HG03064 (cell line): ENCODE results near the gene CMTM3.
"Not testable (repeated sequence)": the region's sequence is repeated elsewhere in the genome, so short reads cannot be mapped to it uniquely, and the experiment has no call there.

Source experiments
- ATAC-seq: cut with Tn5 transposase; IDR thresholded peaks from one replicate; pipeline ENCODE4 v1.9.1; 2021; ENCODE audit warnings: low read depth; ENCODE audit not compliant: unreplicated experiment

Gene CMTM3

GRCh38 chr16:66630561-66631260, 26.2 kb downstream of the CMTM3 start:
- ATAC-seq, result not testable (repeated sequence)

- ATAC-seq, result not testable (repeated sequence)
Observed at GRCh38 chr16:66631558-66631957, 27.1 kb downstream of the CMTM3 start.

GRCh38 chr16:66634527-66635196, 30.2 kb downstream of the CMTM3 start:
- ATAC-seq, result no peak

DNA sequence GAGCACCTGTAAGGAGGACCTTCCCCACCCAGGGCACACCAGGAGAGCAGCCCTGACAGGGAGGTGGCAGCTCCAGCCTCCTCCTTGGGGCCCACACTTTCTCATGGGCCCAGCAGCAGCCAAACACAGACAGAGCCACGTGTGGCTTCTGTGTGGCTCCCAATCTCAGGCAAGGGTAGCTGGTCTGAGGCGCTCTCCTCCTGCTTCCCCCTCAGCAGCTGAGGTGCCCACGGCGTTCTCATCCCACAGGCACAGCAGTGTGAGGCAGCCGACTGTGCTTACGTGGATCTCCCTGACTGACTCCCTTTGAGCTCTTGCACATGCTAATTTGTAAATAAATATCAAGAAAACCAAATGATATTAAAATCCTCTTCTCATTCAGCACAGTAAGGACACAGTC, 30.9 kb downstream of the CMTM3 start:
- no peak for ATAC-seq

DNA sequence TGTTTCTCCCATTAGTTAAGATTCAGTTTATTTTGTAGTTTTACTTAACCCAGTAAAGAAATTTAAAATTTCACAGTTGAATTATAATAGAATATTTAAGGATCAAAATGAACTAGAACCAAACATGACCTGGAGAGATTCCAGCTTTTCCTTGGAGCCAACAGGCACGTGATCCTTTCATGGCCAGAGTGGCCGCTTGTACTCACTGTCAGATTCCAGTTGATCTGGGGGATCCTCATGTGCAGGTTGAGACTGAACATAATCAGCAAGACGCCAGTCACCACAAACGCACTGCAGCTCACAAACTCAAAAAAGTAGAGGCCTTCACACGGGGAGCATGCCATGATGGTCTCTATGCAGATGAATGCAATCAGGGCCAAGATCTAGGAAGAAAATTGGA, 31.7 kb downstream of the CMTM3 start:
- ATAC-seq, result no peak

DNA sequence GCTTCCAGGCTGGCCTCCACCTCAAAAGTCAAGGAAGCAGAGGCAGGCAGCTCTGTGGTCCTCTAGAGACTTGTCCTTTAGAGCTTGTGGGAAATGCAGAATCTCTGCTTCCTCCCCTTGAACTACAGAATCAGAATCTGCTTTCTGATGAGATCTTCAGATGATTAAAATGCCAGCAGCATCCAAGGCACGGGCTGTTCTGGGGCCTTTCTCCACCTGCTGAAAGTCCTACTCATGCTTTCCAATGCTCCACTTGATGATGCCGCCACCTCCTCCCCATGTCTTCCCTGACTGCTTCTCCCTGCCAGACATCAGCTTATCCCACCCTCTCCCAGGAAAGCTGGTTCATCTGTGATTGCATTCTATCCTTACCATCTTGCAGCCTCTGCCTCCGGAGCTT, 33.3 kb downstream of the CMTM3 start:
- no peak for ATAC-seq

DNA sequence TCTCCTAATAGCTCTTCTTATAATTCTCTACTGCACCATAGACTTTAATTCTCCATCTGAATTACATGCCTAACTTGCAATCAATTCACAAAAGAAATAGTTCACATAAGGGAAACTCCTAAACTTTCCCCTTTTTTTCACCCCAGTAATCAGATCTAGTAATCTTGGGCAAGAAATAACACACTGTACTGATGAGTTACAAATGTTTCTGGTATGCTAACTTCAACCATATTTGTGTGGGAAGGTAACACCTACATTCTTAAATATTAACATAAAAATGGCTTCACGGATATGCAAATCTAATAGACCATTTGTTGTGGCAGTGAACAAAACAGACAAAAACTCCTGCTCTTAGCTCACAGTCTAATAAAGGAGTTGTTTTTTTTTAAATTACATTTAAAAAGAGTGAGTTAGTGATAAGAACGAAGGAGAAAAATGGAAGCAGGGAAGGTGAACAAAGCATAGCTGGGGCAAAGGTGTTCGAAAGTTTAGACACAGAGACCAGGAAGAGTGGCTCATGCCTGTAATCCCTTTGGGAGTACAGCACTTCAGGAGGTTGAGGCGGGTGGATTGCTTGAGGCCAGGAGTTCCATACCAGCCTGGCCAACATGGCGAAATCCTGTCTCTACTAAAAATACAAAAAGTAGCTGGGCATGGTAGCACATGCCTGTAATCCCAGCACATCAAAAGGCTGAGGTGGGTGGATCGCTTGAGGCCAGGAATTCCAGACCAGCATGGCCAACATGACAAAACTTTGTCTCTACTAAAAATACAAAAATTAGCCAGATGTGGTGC, 34.8 kb downstream of the CMTM3 start:
- ATAC-seq, result no peak

DNA sequence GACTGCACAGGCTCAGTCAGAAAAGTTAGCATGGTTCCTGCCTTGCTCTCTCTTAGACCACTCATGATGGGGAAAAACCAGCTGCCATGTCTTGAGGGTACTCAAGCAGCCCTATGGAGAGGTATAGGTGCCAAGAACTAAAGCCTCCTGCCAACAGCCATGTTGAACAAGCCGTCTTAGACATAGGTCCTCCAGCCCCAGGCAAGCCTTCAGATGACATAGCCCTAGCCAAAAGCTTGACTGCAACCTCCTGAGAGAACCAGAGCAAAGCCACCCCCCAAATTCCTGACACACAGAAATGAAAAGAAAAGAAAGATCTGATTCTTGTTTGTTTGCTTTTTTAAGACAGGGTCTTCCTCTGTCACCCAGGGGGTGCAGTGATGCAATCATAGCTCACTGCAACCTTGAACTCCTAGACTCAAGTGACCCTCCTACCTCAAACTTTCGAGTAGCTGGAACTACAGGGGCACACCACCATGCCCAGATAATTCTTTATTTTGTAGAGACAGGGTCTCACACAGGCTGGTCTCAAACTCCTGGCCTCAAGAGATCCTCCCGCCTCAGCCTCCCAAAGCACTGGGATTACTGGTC, 36.3 kb downstream of the CMTM3 start:
- ATAC-seq, result no peak

- no peak for ATAC-seq
Observed at GRCh38 chr16:66641387-66641786, 36.9 kb downstream of the CMTM3 start.

GRCh38 chr16:66647866-66648265, 43.4 kb downstream of the CMTM3 start:
- ATAC-seq, result no peak

DNA sequence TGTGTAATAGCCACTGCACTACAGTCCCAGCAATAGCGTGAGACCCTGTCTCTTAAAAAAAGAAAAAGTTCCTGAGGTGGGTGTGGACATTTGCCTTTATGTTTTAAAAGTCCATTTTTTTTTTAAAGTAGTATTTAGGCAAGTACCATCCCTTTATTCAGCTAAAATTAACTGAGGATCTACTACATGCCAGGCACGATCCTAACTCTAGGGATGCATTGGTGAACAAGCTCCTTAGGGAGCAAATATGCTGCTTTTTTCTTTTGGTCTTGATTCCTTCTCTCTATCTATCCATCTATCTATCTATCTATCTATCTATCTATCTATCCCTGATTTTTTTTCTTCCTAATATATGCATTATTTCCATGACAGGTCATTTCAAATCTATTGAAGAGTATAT, 44.7 kb downstream of the CMTM3 start:
- ATAC-seq, result no peak

DNA sequence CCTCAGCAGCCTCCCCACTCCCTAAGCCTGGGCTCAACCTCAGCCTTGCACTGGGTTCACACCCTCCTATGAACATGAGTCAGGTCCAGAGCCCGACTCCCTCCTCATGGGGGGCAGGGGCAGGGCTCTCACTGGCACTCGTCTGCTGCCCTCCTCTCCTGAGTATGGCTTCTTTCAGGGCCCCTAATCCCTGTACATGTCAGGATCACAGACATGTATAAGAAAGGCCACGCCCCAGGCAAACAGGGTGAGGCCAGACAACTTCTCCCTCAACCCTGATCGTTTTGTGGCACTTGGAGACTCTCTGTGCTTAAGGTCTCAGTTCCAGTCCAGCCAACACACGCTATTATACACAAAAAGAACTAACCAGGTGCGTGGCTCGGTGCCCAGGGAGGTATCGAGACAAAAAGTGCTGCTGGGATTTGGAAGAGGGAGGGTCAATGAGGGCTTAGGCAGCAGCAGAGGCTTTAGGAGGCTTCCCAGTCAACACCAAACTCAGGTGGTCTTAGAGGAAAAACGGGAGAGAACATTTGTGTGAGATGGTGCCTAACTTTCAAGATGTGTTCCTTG, 45.2 kb downstream of the CMTM3 start:
- ATAC-seq, result no peak

- peak; percentile 96 for ATAC-seq
Observed at GRCh38 chr16:66650707-66651473, 46.4 kb downstream of the CMTM3 start.

- no peak for ATAC-seq
Observed at GRCh38 chr16:66651474-66651765, 46.9 kb downstream of the CMTM3 start.

GRCh38 chr16:66651965-66652364, 47.5 kb downstream of the CMTM3 start:
- ATAC-seq, result no peak

DNA sequence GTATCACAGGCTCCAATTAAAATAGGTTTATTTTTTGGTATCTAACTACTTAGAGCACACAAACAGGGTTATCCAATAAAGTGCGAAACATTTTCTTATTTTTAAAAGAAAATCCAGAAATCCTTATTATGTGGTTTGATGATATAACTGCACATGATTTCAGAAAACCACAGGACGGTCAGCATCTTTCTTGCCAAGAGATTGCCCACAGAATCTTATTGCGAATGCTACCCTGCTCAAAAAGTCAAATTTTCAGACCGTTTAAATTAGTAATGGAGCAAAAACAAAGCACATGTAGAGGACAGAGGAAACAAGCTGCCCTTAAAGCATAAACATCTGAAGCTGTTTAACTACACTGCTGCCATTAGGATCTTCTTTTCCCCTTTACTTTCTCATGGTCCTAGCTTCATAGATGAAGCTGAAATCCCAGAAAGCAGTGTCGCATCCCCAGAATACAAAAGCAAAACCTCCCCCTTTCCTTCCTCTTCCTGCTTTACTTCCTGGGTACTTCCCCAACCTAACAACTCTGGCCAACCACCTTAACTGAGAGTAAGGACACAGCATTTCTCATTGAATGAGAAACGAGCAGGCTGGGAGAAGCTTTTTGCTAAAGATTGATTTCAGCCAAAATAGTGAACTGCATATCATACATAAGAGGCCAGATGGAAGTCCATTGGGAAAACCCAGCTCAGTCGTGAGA, 48.3 kb downstream of the CMTM3 start:
- no peak for ATAC-seq

DNA sequence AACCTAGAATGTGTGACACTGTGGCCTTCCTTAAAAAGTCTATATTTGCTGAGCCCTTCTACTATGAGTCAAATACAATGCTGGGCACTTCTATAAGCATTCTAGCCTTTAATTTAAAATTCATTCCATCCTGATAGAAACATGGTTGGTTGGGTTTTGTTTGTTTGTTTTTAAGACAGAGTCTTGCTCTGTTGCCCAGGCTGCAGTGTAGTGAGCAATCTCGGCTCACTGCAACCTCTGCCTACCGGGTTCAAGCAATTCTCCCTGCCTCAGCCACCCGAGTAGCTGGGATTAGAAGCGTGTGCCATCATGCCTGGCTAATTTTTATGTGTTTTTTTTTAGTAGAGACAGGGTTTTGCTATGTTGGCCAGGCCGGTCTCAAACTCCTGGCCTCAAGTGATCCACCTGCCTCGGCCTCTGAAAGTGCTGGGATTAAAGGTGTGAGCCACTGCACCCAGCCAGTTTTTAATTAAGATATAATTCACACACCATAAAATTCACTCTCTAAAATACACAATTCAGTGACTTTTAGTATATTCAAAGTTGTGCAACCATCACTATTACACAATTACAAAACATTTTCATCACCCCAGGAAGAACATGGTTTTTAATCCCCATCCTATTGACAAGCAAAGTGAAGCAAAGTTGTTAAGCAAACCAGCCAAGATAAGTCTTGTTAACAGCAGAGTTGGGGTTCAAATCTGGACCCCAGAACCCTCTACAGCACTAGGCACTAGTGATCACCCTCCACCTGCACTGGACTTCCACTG, 49.3 kb downstream of the CMTM3 start:
- ATAC-seq, result no peak

DNA sequence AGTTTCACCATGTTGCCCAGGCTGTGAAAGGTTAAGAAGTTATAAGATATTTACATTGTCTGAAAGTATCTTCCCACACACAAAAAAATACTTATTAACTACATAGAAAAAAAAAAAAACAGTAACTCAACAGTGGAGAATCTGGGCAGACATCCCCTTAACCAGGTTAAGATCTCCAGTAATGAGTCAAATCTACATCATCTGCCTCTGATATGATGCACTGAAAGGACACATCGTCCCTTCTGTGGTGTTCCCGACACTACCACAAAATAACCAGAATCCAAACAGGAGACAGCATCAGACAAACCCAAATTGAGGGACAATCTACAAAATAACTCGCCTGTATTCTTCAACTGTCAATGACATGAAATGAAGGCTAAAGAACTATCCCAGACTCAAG, 52.0 kb downstream of the CMTM3 start:
- no peak for ATAC-seq
